ENCODE measurements around the gene GATAD2B.
A peak's percentile ranks its signal among the peaks of the same experiment; 100 is the strongest.

The GATAD2B gene

GRCh38 chr1:153951183-153951582 is 28.4 kb upstream of the GATAD2B start:
- DNase-seq, result no peak

- DNase-seq, result peak; percentile 62
Observed at GRCh38 chr1:153946622-153947241, 24.0 kb upstream of the GATAD2B start, which contains the start of gene DENND4B. Gene DENND4B (minus strand): TSS chr1:153946718. CDS start chr1:153944374, 2,344 bp downstream.

- no peak for DNase-seq
Observed at GRCh38 chr1:153945795-153946621, 23.2 kb upstream of the GATAD2B start.

- no peak for DNase-seq
Observed at GRCh38 chr1:153945131-153945794, 22.5 kb upstream of the GATAD2B start.

GRCh38 chr1:153944827-153945117 is 22.0 kb upstream of the GATAD2B start:
- DNase-seq, result no peak

GRCh38 chr1:153944005-153944826 is 21.4 kb upstream of the GATAD2B start:
- DNase-seq, result no peak

- DNase-seq, result no peak
Observed at GRCh38 chr1:153942766-153943549, 20.2 kb upstream of the GATAD2B start.

GRCh38 chr1:153941826-153942725 is 19.3 kb upstream of the GATAD2B start:
- no peak for DNase-seq

- DNase-seq, result no peak
Observed at GRCh38 chr1:153940756-153941155, 18.0 kb upstream of the GATAD2B start.

GRCh38 chr1:153939476-153939875 is 16.7 kb upstream of the GATAD2B start:
- DNase-seq, result no peak

GRCh38 chr1:153938996-153939395 is 16.2 kb upstream of the GATAD2B start:
- DNase-seq, result no peak

- no peak for DNase-seq
Observed at GRCh38 chr1:153937331-153937730, 14.6 kb upstream of the GATAD2B start.

GRCh38 chr1:153936011-153936802 is 13.4 kb upstream of the GATAD2B start:
- DNase-seq, result no peak

GRCh38 chr1:153934746-153935145 is 12.0 kb upstream of the GATAD2B start:
- no peak for DNase-seq

- DNase-seq, result no peak
Observed at GRCh38 chr1:153933955-153934354, 11.2 kb upstream of the GATAD2B start.

- no peak for DNase-seq
Observed at GRCh38 chr1:153933430-153933829, 10.7 kb upstream of the GATAD2B start.

GRCh38 chr1:153932156-153933131 is 9.7 kb upstream of the GATAD2B start:
- DNase-seq, result no peak

GRCh38 chr1:153929981-153930948 is 7.5 kb upstream of the GATAD2B start:
- no peak for DNase-seq
